SU-DHL-6 (cell line): ENCODE data around the gene CASK.
"Not testable (repeated sequence)": the region's sequence is repeated elsewhere in the genome, so short reads cannot be mapped to it uniquely, and the experiment has no call there.

Experiments used
- H2AFZ ChIP-seq: fragments of 200-600 bp; sonication (generic); 2 replicates; pipeline ENCODE4 v1.6.1; 2014; ENCODE audit warnings: low read depth, mild to moderate bottlenecking, moderate library complexity, mixed read lengths, antibody characterized with exemption, low read length; ENCODE audit not compliant: severe bottlenecking
- H3F3A ChIP-seq: fragments of 200-600 bp; shearing (Covaris generic); 2 replicates; pipeline ENCODE4 v1.6.0; 2016; ENCODE audit warnings: antibody characterized with exemption, mild to moderate bottlenecking; ENCODE audit not compliant: insufficient read depth
- H3K27ac ChIP-seq: fragments of 200-600 bp; sonication (generic); 2 replicates; pipeline ENCODE4 v1.5.1; 2016; ENCODE audit warnings: low read depth, mild to moderate bottlenecking, low read length, moderate library complexity, mixed read lengths
- H3K27me3 ChIP-seq: fragments of 200-600 bp; sonication (generic), shearing (Covaris generic); 2 replicates; pipeline ENCODE4 v1.6.0; 2014; ENCODE audit warnings: mild to moderate bottlenecking, low read length
- H3K36me3 ChIP-seq: fragments of 200-600 bp; sonication (generic); 2 replicates; pipeline ENCODE4 v1.6.1; 2014; ENCODE audit warnings: mild to moderate bottlenecking, low read length, mixed read lengths
- H3K4me2 ChIP-seq: fragments of 300-600, 200-600 bp; shearing (Covaris generic), sonication (generic); 2 replicates; pipeline ENCODE4 v1.6.0; 2014; ENCODE audit warnings: low read length, low read depth, mild to moderate bottlenecking; ENCODE audit not compliant: poor library complexity, severe bottlenecking
- H3K4me3 ChIP-seq: fragments of 200-600 bp; sonication (generic); 2 replicates; pipeline ENCODE4 v1.5.1; 2014; ENCODE audit warnings: antibody characterized with exemption, low read length, mild to moderate bottlenecking, mixed read lengths; ENCODE audit not compliant: insufficient read depth, poor library complexity, severe bottlenecking
- H3K79me2 ChIP-seq: fragments of 200-600 bp; sonication (generic); 2 replicates; pipeline ENCODE4 v1.6.1; 2014; ENCODE audit warnings: mild to moderate bottlenecking, low read length, moderate library complexity; ENCODE audit not compliant: insufficient read depth
- H3K9ac ChIP-seq: fragments of 200-600 bp; sonication (generic); 2 replicates; pipeline ENCODE4 v1.7.0; 2014; ENCODE audit warnings: mild to moderate bottlenecking, low read length
- H3K9me2 ChIP-seq: fragments of 200-600 bp; sonication (generic); replicated peaks from 2 replicates; pipeline ENCODE4 v1.6.1; 2014; ENCODE audit warnings: low read length; ENCODE audit not compliant: insufficient read depth
- H3K9me3 ChIP-seq: fragments of 200-600 bp; sonication (generic); 2 replicates; pipeline ENCODE4 v1.6.1; 2014; ENCODE audit warnings: low read length, mixed read lengths; ENCODE audit not compliant: insufficient read depth
- H4K20me1 ChIP-seq: fragments of 200-600 bp; sonication (generic); 2 replicates; pipeline ENCODE4 v1.6.1; 2014; ENCODE audit warnings: low read depth, mild to moderate bottlenecking, antibody characterized with exemption, low read length, moderate library complexity, mixed read lengths
- EZH2phosphoT487 ChIP-seq: fragments of 200-600 bp; sonication (generic), shearing (Covaris generic); conservative IDR thresholded peaks from 2 replicates; pipeline ENCODE4 v1.6.1; 2018; ENCODE audit warnings: mild to moderate bottlenecking, antibody characterized with exemption, low read length, moderate library complexity, mixed read lengths
- TF ChIP-seq, protein P1 (sequence below): fragments of 200-600 bp; sonication (generic); IDR thresholded peaks from one replicate; pipeline ENCODE4 v1.5.1; 2017; ENCODE audit warnings: antibody characterized with exemption, mild to moderate bottlenecking, low read length, moderate library complexity; ENCODE audit not compliant: insufficient read depth, poor library complexity, severe bottlenecking

The CASK gene

DNA sequence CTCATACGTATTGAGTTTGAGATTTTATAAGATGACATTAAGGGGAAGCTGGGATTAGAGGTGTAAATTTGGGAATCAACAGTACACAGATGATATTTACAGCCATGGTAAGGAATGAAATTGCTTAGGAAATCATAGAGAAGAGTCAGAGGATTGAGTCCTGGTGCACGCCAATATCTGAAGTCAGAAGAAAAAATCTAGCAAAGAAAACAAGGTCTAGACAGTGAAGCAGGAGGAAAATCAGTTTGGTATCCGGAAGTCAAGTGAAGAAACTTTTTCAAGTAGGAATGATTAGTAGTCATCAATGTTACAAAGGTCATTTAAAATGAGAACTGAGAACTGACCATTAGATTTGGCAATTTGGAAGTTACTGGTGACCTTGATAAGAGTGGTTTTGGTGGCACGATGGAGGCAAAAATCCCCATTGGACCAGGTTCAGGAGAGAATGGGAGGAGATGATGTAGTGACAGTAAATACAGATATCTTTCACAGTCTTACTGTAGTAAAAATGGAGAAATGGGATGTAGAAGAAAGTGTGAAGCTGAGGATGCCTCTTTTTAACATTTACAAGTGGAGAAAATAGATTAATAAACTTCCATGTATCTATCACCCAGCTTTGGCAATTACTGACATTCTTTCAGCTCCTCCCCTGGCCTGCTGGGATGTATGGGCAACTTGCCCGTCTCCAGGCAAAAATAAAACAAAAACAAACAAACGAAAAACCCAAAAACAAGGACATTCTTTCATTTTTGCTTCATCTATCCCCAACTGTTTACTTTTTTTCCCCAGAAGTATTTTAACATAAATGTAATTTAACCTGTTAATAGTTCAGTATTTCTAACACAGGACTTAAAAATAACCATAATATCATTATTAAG, 245.9 kb downstream of the CASK start:
- H3K9ac ChIP-seq = no peak overlapping the region
- H3K79me2 ChIP-seq = no peaks in the 10 kb centered on the region
- no peak for TF ChIP-seq EZH2phosphoT487
- TF ChIP-seq, protein P1, sequence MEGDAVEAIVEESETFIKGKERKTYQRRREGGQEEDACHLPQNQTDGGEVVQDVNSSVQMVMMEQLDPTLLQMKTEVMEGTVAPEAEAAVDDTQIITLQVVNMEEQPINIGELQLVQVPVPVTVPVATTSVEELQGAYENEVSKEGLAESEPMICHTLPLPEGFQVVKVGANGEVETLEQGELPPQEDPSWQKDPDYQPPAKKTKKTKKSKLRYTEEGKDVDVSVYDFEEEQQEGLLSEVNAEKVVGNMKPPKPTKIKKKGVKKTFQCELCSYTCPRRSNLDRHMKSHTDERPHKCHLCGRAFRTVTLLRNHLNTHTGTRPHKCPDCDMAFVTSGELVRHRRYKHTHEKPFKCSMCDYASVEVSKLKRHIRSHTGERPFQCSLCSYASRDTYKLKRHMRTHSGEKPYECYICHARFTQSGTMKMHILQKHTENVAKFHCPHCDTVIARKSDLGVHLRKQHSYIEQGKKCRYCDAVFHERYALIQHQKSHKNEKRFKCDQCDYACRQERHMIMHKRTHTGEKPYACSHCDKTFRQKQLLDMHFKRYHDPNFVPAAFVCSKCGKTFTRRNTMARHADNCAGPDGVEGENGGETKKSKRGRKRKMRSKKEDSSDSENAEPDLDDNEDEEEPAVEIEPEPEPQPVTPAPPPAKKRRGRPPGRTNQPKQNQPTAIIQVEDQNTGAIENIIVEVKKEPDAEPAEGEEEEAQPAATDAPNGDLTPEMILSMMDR = no peak
- H4K20me1 ChIP-seq = no peaks in the 10 kb centered on the region
- H3K4me3 ChIP-seq = no peak overlapping the region
- H2AFZ ChIP-seq = no peak overlapping the region
- H3K36me3 ChIP-seq = no peaks in the 10 kb centered on the region
- H3K27me3 ChIP-seq = no peaks in the 10 kb centered on the region
- no peaks in the 10 kb centered on the region for H3K9me2 ChIP-seq
- H3K4me2 ChIP-seq = no peak overlapping the region
- H3K9me3 ChIP-seq = no peaks in the 10 kb centered on the region
- no peaks in the 10 kb centered on the region for H3F3A ChIP-seq
- no peak overlapping the region for H3K27ac ChIP-seq

DNA sequence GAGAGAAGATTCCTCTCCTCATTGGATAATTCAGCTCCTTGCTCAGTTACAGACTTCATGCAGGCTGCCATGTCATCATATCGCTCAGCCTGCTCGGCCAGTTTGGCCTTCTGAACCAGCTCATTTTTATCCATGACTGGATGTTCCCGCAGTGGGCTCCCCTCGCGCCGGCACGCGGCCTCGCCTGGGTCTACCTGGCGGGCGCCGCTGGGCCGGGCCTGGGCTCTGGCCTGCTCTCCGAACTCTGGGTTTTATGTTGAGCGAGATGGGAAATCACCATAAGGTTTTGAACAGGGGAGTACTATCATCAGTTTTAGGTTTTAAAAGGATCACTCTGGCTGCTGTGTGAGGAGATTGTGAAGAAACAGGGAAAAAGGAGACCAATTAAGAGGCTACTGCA, 247.0 kb downstream of the CASK start:
- not testable (repeated sequence) for H3K27me3 ChIP-seq, H3K9me2 ChIP-seq, H4K20me1 ChIP-seq, H3K9me3 ChIP-seq, H3K27ac ChIP-seq, H3K36me3 ChIP-seq, H3K9ac ChIP-seq, H3F3A ChIP-seq, H3K4me3 ChIP-seq, H2AFZ ChIP-seq, H3K79me2 ChIP-seq, H3K4me2 ChIP-seq

DNA sequence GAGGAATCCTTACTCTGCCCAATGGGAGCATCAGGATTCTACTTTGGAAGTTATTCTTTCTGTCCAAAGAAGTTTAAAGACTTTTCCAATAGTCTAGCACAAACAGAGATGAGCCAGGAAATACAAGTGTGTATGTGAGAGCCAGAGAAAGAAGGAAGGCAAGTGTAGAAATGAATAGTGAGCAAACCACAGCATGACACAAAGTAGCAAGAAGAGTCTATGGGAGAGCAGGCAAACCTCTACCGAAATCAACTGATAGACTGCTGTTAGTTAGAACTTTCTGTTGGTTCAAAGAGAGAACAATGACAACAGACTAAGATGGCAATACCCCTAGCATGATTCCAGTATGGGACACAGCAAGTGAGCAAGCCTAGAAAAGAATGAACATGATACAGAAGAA, 250.7 kb downstream of the CASK start:
- no peaks in the 10 kb centered on the region for H3K36me3 ChIP-seq
- TF ChIP-seq, protein P1 = no peak

DNA sequence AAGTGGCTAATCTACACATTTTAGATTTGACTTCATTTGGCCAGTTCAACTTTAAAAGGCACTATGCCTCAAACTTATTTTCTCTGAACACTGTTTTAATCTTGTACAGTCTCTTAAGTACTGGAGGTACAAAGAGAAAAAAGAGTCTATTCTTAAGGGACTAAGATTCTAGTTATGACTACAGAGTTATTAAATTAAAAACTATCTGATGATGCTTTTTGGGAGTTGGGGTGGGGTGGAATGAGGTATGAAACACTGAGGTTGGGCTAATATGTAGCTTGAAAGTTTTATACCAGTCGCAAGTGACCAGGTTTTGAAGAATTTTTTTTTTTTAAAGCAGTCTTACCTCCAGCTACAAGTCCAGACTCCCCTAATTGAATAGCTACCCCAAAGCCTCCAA, 252.3 kb downstream of the CASK start:
- no peaks in the 10 kb centered on the region for H3K9me2 ChIP-seq
- no peak overlapping the region for H3K27ac ChIP-seq
- no peak overlapping the region for H3K9ac ChIP-seq
- no peaks in the 10 kb centered on the region for H3K9me3 ChIP-seq
- no peaks in the 10 kb centered on the region for H4K20me1 ChIP-seq
- no peaks in the 10 kb centered on the region for H3K27me3 ChIP-seq
- H3K4me2 ChIP-seq = no peak overlapping the region
- H3K4me3 ChIP-seq = no peak overlapping the region
- H3K79me2 ChIP-seq = no peaks in the 10 kb centered on the region
- H3F3A ChIP-seq = no peaks in the 10 kb centered on the region
- no peak overlapping the region for H2AFZ ChIP-seq
- no peaks in the 10 kb centered on the region for H3K36me3 ChIP-seq
- TF ChIP-seq, protein P1 = no peak
- no peak for TF ChIP-seq EZH2phosphoT487

More for the DNA sequence above, 250.7 kb downstream of the CASK start:
- Histone ChIP-seq H3K9me3 (no peaks in the 10 kb centered on the region), H3K27me3 (no peaks in the 10 kb centered on the region), H3K79me2 (no peaks in the 10 kb centered on the region), H3K27ac (no peak overlapping the region), H3F3A (no peaks in the 10 kb centered on the region), H3K9me2 (no peaks in the 10 kb centered on the region), H3K4me2 (no peak overlapping the region), H2AFZ (no peak overlapping the region), H3K9ac (no peak overlapping the region), H4K20me1 (no peaks in the 10 kb centered on the region), H3K4me3 (no peak overlapping the region)
